UCSD-AML1 (cell line): ENCODE results near the gene RNF126.
A peak's percentile ranks its signal among the peaks of the same experiment; 100 is the strongest.
"Not testable (repeated sequence)": the region's sequence is repeated elsewhere in the genome, so short reads cannot be mapped to it uniquely, and the experiment has no call there.

ENCODE experiments used
- DNase-seq: peaks from one replicate; lab custom pipeline; 2025; ENCODE audit not compliant: unreplicated experiment; lab: John Stamatoyannopoulos, UW

RNF126 gene

GRCh38 chr19:686589-687297 is 23.7 kb upstream of the RNF126 start:
- no peak for DNase-seq

- DNase-seq, result no peak
Measured at GRCh38 chr19:685454-685931, 22.5 kb upstream of the RNF126 start.

GRCh38 chr19:682678-683320 is 19.8 kb upstream of the RNF126 start:
- no peak for DNase-seq

GRCh38 chr19:681029-682019 is 18.3 kb upstream of the RNF126 start:
- no peak for DNase-seq

- DNase-seq, result peak; percentile 100
Measured at GRCh38 chr19:680287-681028, 17.4 kb upstream of the RNF126 start.

GRCh38 chr19:679418-680286 is 16.6 kb upstream of the RNF126 start:
- DNase-seq, result peak; percentile 42

- DNase-seq, result no peak
Measured at GRCh38 chr19:678791-679388, 15.9 kb upstream of the RNF126 start.

- no peak for DNase-seq
Measured at GRCh38 chr19:677601-678436, 14.8 kb upstream of the RNF126 start.

GRCh38 chr19:677201-677600 is 14.2 kb upstream of the RNF126 start:
- no peak for DNase-seq

- DNase-seq, result no peak
Measured at GRCh38 chr19:676339-677105, 13.5 kb upstream of the RNF126 start, which contains the start of gene FSTL3. Gene FSTL3, plus strand, starts transcription at chr19:676392. Its CDS starts 32 bp downstream, at chr19:676424.

GRCh38 chr19:676007-676338 is 13.0 kb upstream of the RNF126 start:
- no peak for DNase-seq

GRCh38 chr19:674282-675151 is 11.5 kb upstream of the RNF126 start:
- DNase-seq, result no peak

- DNase-seq, result no peak
Measured at GRCh38 chr19:670609-671075, 7.6 kb upstream of the RNF126 start.

- not testable (repeated sequence) for DNase-seq
Measured at GRCh38 chr19:668675-669434, 5.8 kb upstream of the RNF126 start.

- DNase-seq, result not testable (repeated sequence)
Measured at GRCh38 chr19:666985-667573, 4.1 kb upstream of the RNF126 start.
